Smooth muscle cell (in vitro differentiated cells): Measurements from ENCODE around the gene TGFBI. TPM values are rescaled to one million over a fixed set of nuclear protein-coding genes. Genes with fewer than 3 reads are reported as not detected.

Experiments used
- DNase-seq: peaks from one replicate; lab custom pipeline; 2025; ENCODE audit not compliant: unreplicated experiment; lab: John Stamatoyannopoulos, UW
- H2AFZ ChIP-seq: fragments of 200-600 bp; sonication (generic); 2 replicates; pipeline ENCODE4 v1.6.0; 2016; ENCODE audit warnings: antibody characterized with exemption, low read depth, mild to moderate bottlenecking
- H3F3A ChIP-seq: fragments of 200-600 bp; sonication (generic); 2 replicates; pipeline ENCODE4 v1.6.0; 2017; ENCODE audit warnings: antibody characterized with exemption, low read depth
- H3K27ac ChIP-seq: fragments of 200-600 bp; sonication (generic); 2 replicates; pipeline ENCODE4 v1.5.1; 2016; ENCODE audit warnings: low read depth, mild to moderate bottlenecking
- H3K27me3 ChIP-seq: fragments of 200-600 bp; sonication (generic); 2 replicates; pipeline ENCODE4 v1.6.1; 2016; ENCODE audit warnings: low read depth, mild to moderate bottlenecking
- H3K36me3 ChIP-seq: fragments of 200-600 bp; sonication (generic); 2 replicates; pipeline ENCODE4 v1.5.1; 2016; ENCODE audit warnings: low read depth
- H3K4me1 ChIP-seq: fragments of 200-600 bp; sonication (generic); 2 replicates; pipeline ENCODE4 v1.5.1; 2016; ENCODE audit warnings: low read depth
- H3K4me2 ChIP-seq: fragments of 200-600 bp; sonication (generic); 2 replicates; pipeline ENCODE4 v1.6.0; 2016; ENCODE audit warnings: mild to moderate bottlenecking
- H3K4me3 ChIP-seq: fragments of 200-600 bp; sonication (generic); 2 replicates; pipeline ENCODE4 v1.5.1; 2016; ENCODE audit warnings: mild to moderate bottlenecking
- H3K79me2 ChIP-seq: fragments of 200-600 bp; sonication (generic); 2 replicates; pipeline ENCODE4 v1.6.0; 2016; ENCODE audit warnings: low read depth, mild to moderate bottlenecking
- H3K9ac ChIP-seq: fragments of 200-600 bp; sonication (generic); 2 replicates; pipeline ENCODE4 v1.6.0; 2016; ENCODE audit warnings: low read depth
- H3K9me3 ChIP-seq: fragments of 200-600 bp; sonication (generic); replicated peaks from 2 replicates; pipeline ENCODE4 v1.5.1; 2016; ENCODE audit warnings: low read depth
- H4K20me1 ChIP-seq: fragments of 200-600 bp; sonication (generic); 2 replicates; pipeline ENCODE4 v1.6.0; 2016; ENCODE audit warnings: low read depth
- WGBS: methylation state at CpG from one replicate; pipeline ENCODE4 v1.1.7; 2016; ENCODE audit warnings: low lambda C conversion rate; 5-methylcytosine and 5-hydroxymethylcytosine counted together
- polyA plus RNA-seq: library from polyadenylated mRNA; unstranded; fragments of >200 nt; fragmentation: Nextera tagmentation; extraction: Ambion mirVana; gene quantifications from 2 replicates; pipeline ENCODE4 v1.2.1, GENCODE V29; 2016
- total RNA-seq: library from RNA; depleted of rRNA; stranded (reverse); fragments of >200 nt; gene quantifications from 2 replicates; pipeline ENCODE4 v1.2.3, GENCODE V29; 2014
- TF ChIP-seq, protein P1 (sequence below): fragments of 200-600 bp; sonication (generic); IDR thresholded peaks from 2 replicates; pipeline ENCODE4 v1.5.1; 2017; ENCODE audit warnings: borderline replicate concordance, mild to moderate bottlenecking, antibody characterized with exemption; ENCODE audit not compliant: insufficient read depth, poor library complexity, severe bottlenecking

The TGFBI gene
- total and polyA plus RNA-seq, 2 experiments from 2014 or later = 2,505 to 2,635 TPM

GRCh38 chr5:136079195-136079985, 50.6 kb downstream of the TGFBI start:
- Histone ChIP-seq H3K9me3 (no peaks in the 10 kb centered on the region), H3K4me1 (no peaks in the 10 kb centered on the region), H3K4me2 (peak overlapping the region; percentile 84), H2AFZ (peak overlapping the region; percentile 18), H3K36me3 (no peaks in the 10 kb centered on the region), H3K27ac (no peak overlapping the region), H3F3A (peaks cover 10% of the 10 kb centered on the region), H3K79me2 (no peaks in the 10 kb centered on the region), H3K4me3 (peak overlapping the region; percentile 48), H3K9ac (peak overlapping the region; percentile 43), H3K27me3 (no peaks in the 10 kb centered on the region), H4K20me1 (no peaks in the 10 kb centered on the region)
- TF ChIP-seq, protein P1, sequence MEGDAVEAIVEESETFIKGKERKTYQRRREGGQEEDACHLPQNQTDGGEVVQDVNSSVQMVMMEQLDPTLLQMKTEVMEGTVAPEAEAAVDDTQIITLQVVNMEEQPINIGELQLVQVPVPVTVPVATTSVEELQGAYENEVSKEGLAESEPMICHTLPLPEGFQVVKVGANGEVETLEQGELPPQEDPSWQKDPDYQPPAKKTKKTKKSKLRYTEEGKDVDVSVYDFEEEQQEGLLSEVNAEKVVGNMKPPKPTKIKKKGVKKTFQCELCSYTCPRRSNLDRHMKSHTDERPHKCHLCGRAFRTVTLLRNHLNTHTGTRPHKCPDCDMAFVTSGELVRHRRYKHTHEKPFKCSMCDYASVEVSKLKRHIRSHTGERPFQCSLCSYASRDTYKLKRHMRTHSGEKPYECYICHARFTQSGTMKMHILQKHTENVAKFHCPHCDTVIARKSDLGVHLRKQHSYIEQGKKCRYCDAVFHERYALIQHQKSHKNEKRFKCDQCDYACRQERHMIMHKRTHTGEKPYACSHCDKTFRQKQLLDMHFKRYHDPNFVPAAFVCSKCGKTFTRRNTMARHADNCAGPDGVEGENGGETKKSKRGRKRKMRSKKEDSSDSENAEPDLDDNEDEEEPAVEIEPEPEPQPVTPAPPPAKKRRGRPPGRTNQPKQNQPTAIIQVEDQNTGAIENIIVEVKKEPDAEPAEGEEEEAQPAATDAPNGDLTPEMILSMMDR = no peak
- DNase-seq = no peak
- WGBS = 54% methylated on average over 20 of the region's 25 CpGs

DNA sequence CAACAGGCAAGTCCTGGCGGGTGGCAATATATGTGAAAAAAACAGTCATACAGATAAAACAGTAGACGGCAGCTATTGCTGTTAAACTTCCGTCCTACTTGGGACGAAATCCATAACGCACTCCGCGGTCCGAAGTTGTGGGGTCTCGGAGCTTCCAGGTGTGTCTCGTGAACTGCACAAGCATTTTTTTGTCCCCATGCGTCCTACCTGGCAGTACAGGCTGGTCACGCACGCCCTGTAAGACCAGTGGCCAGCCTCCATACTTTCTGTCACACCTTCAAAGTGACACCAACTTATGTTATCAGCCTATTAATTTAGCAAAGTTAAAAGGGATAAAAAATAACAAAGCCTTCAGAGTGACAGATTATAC, 51.3 kb downstream of the TGFBI start:
- Histone ChIP-seq H3K79me2 (no peaks in the 10 kb centered on the region), H3K4me1 (no peaks in the 10 kb centered on the region), H3K9me3 (no peaks in the 10 kb centered on the region), H3K36me3 (no peaks in the 10 kb centered on the region), H4K20me1 (no peaks in the 10 kb centered on the region), H3K9ac (peak overlapping the region; percentile 43), H3K4me2 (peak overlapping the region; percentile 84), H3K4me3 (peak overlapping the region; percentile 48), H2AFZ (peak overlapping the region; percentile 18), H3K27ac (peak overlapping the region; percentile 28), H3F3A (peaks cover 3% of the 10 kb centered on the region), H3K27me3 (no peaks in the 10 kb centered on the region)
- TF ChIP-seq, protein P1 = no peak
- no peak for DNase-seq
- WGBS = 45% methylated on average over 13 of the region's 13 CpGs

DNA sequence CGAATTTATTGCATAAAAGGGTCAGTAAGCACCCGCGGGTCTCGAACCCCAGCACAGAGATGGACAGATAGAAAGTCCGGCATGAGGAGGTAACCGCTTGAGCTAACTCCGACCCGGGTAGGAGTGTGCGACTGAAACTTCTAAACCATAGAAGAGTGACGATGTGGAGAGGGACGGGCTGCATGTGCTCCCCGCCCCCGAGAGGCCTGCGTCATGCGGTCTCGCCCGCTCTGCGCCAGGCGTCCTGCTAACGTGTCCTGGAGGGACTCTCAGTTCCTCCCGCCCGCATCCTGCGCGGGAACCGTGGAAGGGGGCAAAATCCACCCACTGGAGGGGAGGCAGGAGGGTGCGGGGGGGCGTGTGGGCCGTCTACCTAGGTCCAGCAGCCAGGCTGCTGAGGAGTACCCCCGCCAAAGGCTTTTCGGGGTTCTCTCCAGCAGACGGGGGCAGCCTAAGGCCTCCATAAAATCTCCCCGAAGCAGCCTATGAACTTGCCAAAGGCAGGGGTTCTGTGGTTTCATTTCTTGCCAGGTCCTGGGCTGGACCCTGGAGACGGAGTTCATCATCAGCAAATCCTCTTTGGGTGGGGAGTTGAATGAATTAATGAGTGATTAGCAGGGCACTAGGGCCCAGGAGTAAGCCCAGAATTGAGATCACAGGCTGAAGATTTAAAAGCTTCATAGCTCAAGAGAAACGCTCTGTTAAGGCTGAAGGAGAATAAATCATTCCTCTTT, 51.9 kb downstream of the TGFBI start:
- DNase-seq = no peak
- Histone ChIP-seq H3K36me3 (no peaks in the 10 kb centered on the region), H3K27me3 (no peaks in the 10 kb centered on the region), H4K20me1 (no peaks in the 10 kb centered on the region), H2AFZ (peak overlapping the region; percentile 20), H3K9ac (peak overlapping the region; percentile 43), H3K4me1 (no peaks in the 10 kb centered on the region), H3K9me3 (no peaks in the 10 kb centered on the region), H3F3A (no peaks in the 10 kb centered on the region), H3K79me2 (no peaks in the 10 kb centered on the region), H3K4me2 (peak overlapping the region; percentile 84), H3K4me3 (peak overlapping the region; percentile 48), H3K27ac (peak overlapping the region; percentile 58)
- 63% methylated on average over 29 of the region's 34 CpGs for WGBS
- TF ChIP-seq, protein P1 = no peak
